Mesothelial cell of epicardium (in vitro differentiated cells): Measurements from ENCODE around the gene KRT3. TPM values are rescaled to one million over a fixed set of nuclear protein-coding genes. Genes with fewer than 3 reads are reported as not detected.
"Not testable (repeated sequence)": the region's sequence is repeated elsewhere in the genome, so short reads cannot be mapped to it uniquely, and the experiment has no call there.

Experiments
- DNase-seq, 2 experiments: peaks; one replicate each; pipeline ENCODE4 v3.0.0; 2021; ENCODE audit warnings: low spot score in 2 of 2; ENCODE audit not compliant: unreplicated experiment in 2 of 2
- H3K27ac Mint-ChIP-seq: 2 replicates; pipeline ENCODE4 v1.8.0; 2021; ENCODE audit warnings: mixed read lengths
- H3K27me3 Mint-ChIP-seq: 2 replicates; pipeline ENCODE4 v1.8.0; 2021; ENCODE audit warnings: low read depth, mixed read lengths
- H3K36me3 Mint-ChIP-seq: 2 replicates; pipeline ENCODE4 v1.8.0; 2021; ENCODE audit warnings: mixed read lengths
- H3K4me1 Mint-ChIP-seq: 2 replicates; pipeline ENCODE4 v1.8.0; 2021; ENCODE audit warnings: mixed read lengths
- H3K4me3 Mint-ChIP-seq: 2 replicates; pipeline ENCODE4 v1.8.0; 2021; ENCODE audit warnings: mild to moderate bottlenecking, moderate library complexity, mixed read lengths
- H3K9me3 Mint-ChIP-seq: 2 replicates; pipeline ENCODE4 v1.8.0; 2021; ENCODE audit warnings: mixed read lengths
- CTCF ChIP-seq: fragments of 200-600 bp; sonication (generic); IDR thresholded peaks from one replicate; pipeline ENCODE4 v1.5.0; 2021; ENCODE audit warnings: antibody characterized with exemption; ENCODE audit not compliant: unreplicated experiment
- total RNA-seq: library from RNA; stranded (reverse); gene quantifications from 3 replicates; pipeline ENCODE4 v1.2.1, GENCODE V29; 2021

The KRT3 gene
- total RNA-seq, 1 donor from 2014 or later, result 0.78 TPM

GRCh38 chr12:52755533-52755932 is 40.4 kb downstream of the KRT3 start:
- Mint-ChIP-seq H3K27me3 (peaks cover 46% of the 10 kb centered on the region), H3K36me3 (no peaks in the 10 kb centered on the region), H3K9me3 (peaks cover 4% of the 10 kb centered on the region), H3K27ac (no peak overlapping the region), H3K4me1 (no peaks in the 10 kb centered on the region), H3K4me3 (no peak overlapping the region)
- no peak for DNase-seq
- no peak for TF ChIP-seq CTCF

GRCh38 chr12:52754135-52754534 is 41.8 kb downstream of the KRT3 start:
- DNase-seq, result no peak
- H3K36me3 Mint-ChIP-seq, result no peaks in the 10 kb centered on the region
- H3K4me3 Mint-ChIP-seq, result no peak overlapping the region
- H3K9me3 Mint-ChIP-seq, result no peaks in the 10 kb centered on the region
- peaks cover 52% of the 10 kb centered on the region for H3K27me3 Mint-ChIP-seq
- TF ChIP-seq CTCF, result no peak
- no peaks in the 10 kb centered on the region for H3K4me1 Mint-ChIP-seq
- H3K27ac Mint-ChIP-seq, result no peak overlapping the region

GRCh38 chr12:52753283-52753682 is 42.6 kb downstream of the KRT3 start:
- H3K27ac Mint-ChIP-seq, result no peak overlapping the region
- H3K4me3 Mint-ChIP-seq, result no peak overlapping the region
- no peak for DNase-seq
- no peak for TF ChIP-seq CTCF
- no peaks in the 10 kb centered on the region for H3K4me1 Mint-ChIP-seq
- peaks cover 60% of the 10 kb centered on the region for H3K27me3 Mint-ChIP-seq
- no peaks in the 10 kb centered on the region for H3K9me3 Mint-ChIP-seq
- no peaks in the 10 kb centered on the region for H3K36me3 Mint-ChIP-seq

- Mint-ChIP-seq H3K9me3 (no peaks in the 10 kb centered on the region), H3K27me3 (peaks cover 67% of the 10 kb centered on the region), H3K27ac (no peak overlapping the region), H3K4me3 (no peak overlapping the region), H3K4me1 (no peaks in the 10 kb centered on the region), H3K36me3 (no peaks in the 10 kb centered on the region)
- TF ChIP-seq CTCF, result no peak
- no peak for DNase-seq
Measured at GRCh38 chr12:52752516-52752915, 43.4 kb downstream of the KRT3 start.

- no peaks in the 10 kb centered on the region for H3K9me3 Mint-ChIP-seq
- H3K4me1 Mint-ChIP-seq, result no peaks in the 10 kb centered on the region
- H3K4me3 Mint-ChIP-seq, result no peak overlapping the region
- no peak for TF ChIP-seq CTCF
- H3K27me3 Mint-ChIP-seq, result peaks cover 73% of the 10 kb centered on the region
- H3K27ac Mint-ChIP-seq, result no peak overlapping the region
- DNase-seq, result no peak
- no peaks in the 10 kb centered on the region for H3K36me3 Mint-ChIP-seq
Measured at GRCh38 chr12:52751795-52752194, 44.1 kb downstream of the KRT3 start.

- not testable (repeated sequence) for H3K4me1 Mint-ChIP-seq, H3K4me3 Mint-ChIP-seq, DNase-seq, H3K9me3 Mint-ChIP-seq, H3K36me3 Mint-ChIP-seq, H3K27ac Mint-ChIP-seq
- H3K27me3 Mint-ChIP-seq, result peaks cover 83% of the 10 kb centered on the region
Measured at GRCh38 chr12:52750532-52750931, 45.4 kb downstream of the KRT3 start.
